GM06990 (cell line): ENCODE results near the gene KDM4D.

Source experiments
- DNase-seq: peaks from one replicate; pipeline ENCODE4 v3.0.0-alpha.2; 2011; ENCODE audit not compliant: insufficient read length; ENCODE audit errors: extremely low read depth
- H3K27me3 ChIP-seq: replicated peaks from 2 replicates; pipeline ENCODE4 v1.6.0; 2011; ENCODE audit warnings: low read length; ENCODE audit not compliant: control insufficient read depth, insufficient read depth
- H3K36me3 ChIP-seq: 2 replicates; pipeline ENCODE4 v1.5.1; 2011; ENCODE audit warnings: low read length; ENCODE audit not compliant: control insufficient read depth, insufficient read depth
- H3K4me3 ChIP-seq: replicated peaks from 2 replicates; pipeline ENCODE4 v1.5.1; 2011; ENCODE audit warnings: low read depth, mild to moderate bottlenecking, control low read depth, low read length
- CTCF ChIP-seq: IDR thresholded peaks from 2 replicates; pipeline ENCODE4 v1.5.1; 2011; ENCODE audit warnings: low read length, control low read depth, mild to moderate bottlenecking, inconsistent platforms; ENCODE audit not compliant: insufficient read depth, poor library complexity, severe bottlenecking

The KDM4D gene

GRCh38 chr11:94934846-94935245, 38.7 kb upstream of the KDM4D start:
- DNase-seq: no peak
- Histone ChIP-seq H3K4me3 (no peak overlapping the region), H3K36me3 (no peaks in the 10 kb centered on the region), H3K27me3 (no peaks in the 10 kb centered on the region)
- TF ChIP-seq CTCF: no peak

DNA sequence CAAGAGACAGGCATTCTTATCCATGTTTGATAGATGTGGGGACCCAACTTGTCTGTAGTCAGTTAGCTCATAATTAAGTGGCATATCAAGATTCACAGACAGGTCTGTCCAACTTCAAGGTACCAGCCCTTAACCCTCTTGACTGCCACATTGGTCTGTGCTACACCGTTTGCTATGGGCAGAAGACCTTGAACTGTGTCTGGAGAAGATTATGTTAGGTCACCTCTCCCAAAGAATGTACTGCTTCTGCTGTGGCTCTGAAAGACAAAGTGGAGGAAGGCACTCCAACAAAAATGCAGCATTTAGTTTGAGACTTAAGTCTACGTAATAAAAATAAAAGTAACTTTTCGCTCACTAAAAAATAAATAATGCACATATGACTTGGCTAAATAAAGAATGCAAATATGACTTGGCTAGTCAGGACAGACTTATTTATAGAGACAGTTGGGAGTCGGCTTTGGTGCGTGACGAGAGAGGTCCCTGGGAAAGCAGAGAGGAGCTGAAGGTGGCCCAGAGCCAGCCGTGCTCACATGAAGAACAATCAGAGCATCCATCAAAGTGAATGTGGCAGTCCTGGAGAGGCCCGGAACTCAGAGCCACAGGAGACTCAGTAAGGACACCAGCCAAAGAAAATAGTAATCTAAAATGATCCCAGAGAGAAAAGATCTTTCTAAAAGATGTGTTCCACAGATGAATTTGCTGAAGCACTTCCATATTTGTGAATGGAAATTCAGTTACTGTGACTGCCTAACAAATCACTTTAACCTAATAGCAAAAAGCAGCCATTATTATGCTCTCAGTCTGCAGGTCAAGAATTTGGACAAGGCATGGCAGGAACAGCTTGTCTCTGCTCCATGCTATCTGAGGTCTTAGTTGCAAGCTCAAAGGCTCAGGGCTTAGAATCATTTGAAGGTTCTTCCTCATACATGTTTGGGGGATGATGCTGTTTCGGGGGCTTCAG, 35.1 kb upstream of the KDM4D start:
- no peaks in the 10 kb centered on the region for H3K36me3 ChIP-seq
- no peak for TF ChIP-seq CTCF
- no peaks in the 10 kb centered on the region for H3K27me3 ChIP-seq
- no peak for DNase-seq
- H3K4me3 ChIP-seq: no peak overlapping the region

DNA sequence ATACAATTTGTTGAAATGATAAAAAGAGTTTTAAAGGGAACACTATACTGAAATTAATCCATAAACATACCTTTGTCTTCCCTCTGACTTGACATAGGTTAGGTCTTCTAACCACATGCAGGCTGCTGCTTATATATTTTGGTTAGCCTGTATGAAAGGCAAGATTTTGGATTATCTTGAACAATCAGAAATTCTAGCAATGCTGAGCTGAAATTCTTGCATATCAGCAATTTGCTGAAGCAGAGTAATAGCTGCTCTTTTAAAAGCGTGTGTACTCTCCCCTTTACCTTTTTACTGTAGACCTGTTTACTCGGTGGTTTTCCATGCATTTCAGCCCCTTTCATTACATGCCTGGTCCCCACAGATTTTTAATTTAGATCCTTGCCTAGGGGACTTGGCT, 34.2 kb upstream of the KDM4D start:
- Histone ChIP-seq H3K4me3 (no peak overlapping the region), H3K27me3 (no peaks in the 10 kb centered on the region), H3K36me3 (no peaks in the 10 kb centered on the region)
- DNase-seq: no peak
- no peak for TF ChIP-seq CTCF

GRCh38 chr11:94941131-94941530, 32.4 kb upstream of the KDM4D start:
- Histone ChIP-seq H3K36me3 (no peaks in the 10 kb centered on the region), H3K4me3 (no peak overlapping the region), H3K27me3 (no peaks in the 10 kb centered on the region)
- no peak for TF ChIP-seq CTCF
- DNase-seq: no peak

DNA sequence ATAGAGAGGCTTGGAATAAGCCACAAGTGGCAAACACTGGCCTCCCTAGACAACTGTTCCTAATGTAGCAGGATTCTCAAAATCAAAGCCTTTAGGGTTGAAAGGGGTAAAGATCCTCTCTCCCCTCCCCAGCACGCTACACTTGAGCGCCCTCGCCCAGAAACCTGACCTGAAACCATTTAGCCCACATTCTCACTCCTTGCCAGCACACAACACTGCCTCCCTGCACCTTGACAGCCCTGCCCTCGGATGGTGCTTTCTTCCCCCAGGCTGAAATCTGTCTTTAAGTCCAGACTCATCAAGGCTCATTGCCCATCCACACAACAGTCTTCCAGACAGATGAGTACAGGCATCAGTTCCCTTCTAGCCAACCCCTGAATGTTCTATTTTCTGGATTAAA, 26.7 kb upstream of the KDM4D start:
- H3K4me3 ChIP-seq: no peak overlapping the region
- no peak for DNase-seq
- no peaks in the 10 kb centered on the region for H3K36me3 ChIP-seq
- no peak for TF ChIP-seq CTCF
- H3K27me3 ChIP-seq: no peaks in the 10 kb centered on the region
